ENCODE measurements around the gene ATG13. TPM values are rescaled to one million over a fixed set of nuclear protein-coding genes. Genes with fewer than 3 reads are reported as not detected.

Gene ATG13
- total RNA-seq, 6 donors from 2014 or later: 54.9 to 122 (median 64.9) TPM

- H3K27ac ChIP-seq: no peak overlapping the region
- H3K36me3 ChIP-seq: peaks cover 0 to 7% (median 3%) of the 10 kb centered on the region in 4 donors
- peak in 1 of 2 donors; percentile 43 for ATAC-seq (ENCODE audit: low FRiP score in 2 of 2)
- H3K4me1 ChIP-seq: no peaks in the 10 kb centered on the region
- WGBS, 2 donors: 88 to 89% methylated on average over 3 of the region's 3 CpGs
- H3K27me3 ChIP-seq: no peaks in the 10 kb centered on the region
- no peaks in the 10 kb centered on the region for H3K9me3 ChIP-seq
- H3K4me3 ChIP-seq: no peak overlapping the region
- TF ChIP-seq CTCF (IDR thresholded peaks at IDR 0.05) (no peak), POLR2AphosphoS5 (IDR thresholded peaks at IDR 0.05) (no peak), POLR2A (IDR thresholded peaks at IDR 0.05) (no peak), EP300 (IDR thresholded peaks at IDR 0.05) (no peak)
- no peak for DNase-seq
These were observed 17.0 kb upstream of the ATG13 start for GRCh38 chr11:46600194-46600960.

GRCh38 chr11:46601129-46601528, 16.2 kb upstream of the ATG13 start:
- no peak for DNase-seq
- H3K4me3 ChIP-seq: no peak overlapping the region
- TF ChIP-seq POLR2AphosphoS5 (IDR thresholded peaks at IDR 0.05) (no peak), CTCF (IDR thresholded peaks at IDR 0.05) (no peak), POLR2A (IDR thresholded peaks at IDR 0.05) (no peak), EP300 (IDR thresholded peaks at IDR 0.05) (no peak)
- no peak overlapping the region for H3K27ac ChIP-seq
- peaks cover 0 to 7% (median 3%) of the 10 kb centered on the region in 4 donors for H3K36me3 ChIP-seq
- H3K9me3 ChIP-seq: no peaks in the 10 kb centered on the region
- no peaks in the 10 kb centered on the region for H3K27me3 ChIP-seq
- ATAC-seq (ENCODE audit: low FRiP score in 2 of 2): peak in 1 of 2 donors; percentile 58
- 71 to 79% methylated on average over 1 of the region's 1 CpG for WGBS, 2 donors
- H3K4me1 ChIP-seq: no peaks in the 10 kb centered on the region

- DNase-seq (no peak), ATAC-seq (ENCODE audit: low FRiP score in 2 of 2) (no peak)
- no peaks in the 10 kb centered on the region for H3K9me3 ChIP-seq
- 90 to 92% methylated on average over 15 of the region's 15 CpGs for WGBS, 2 donors
- H3K27ac ChIP-seq: no peak overlapping the region
- TF ChIP-seq EP300 (IDR thresholded peaks at IDR 0.05): no peak
- TF ChIP-seq POLR2AphosphoS5 (IDR thresholded peaks at IDR 0.05): no peak
- TF ChIP-seq POLR2A (IDR thresholded peaks at IDR 0.05): no peak
- TF ChIP-seq CTCF (IDR thresholded peaks at IDR 0.05): no peak
- H3K4me3 ChIP-seq: no peak overlapping the region
- H3K4me1 ChIP-seq: no peaks in the 10 kb centered on the region
- peaks cover 0 to 7% (median 3%) of the 10 kb centered on the region in 4 donors for H3K36me3 ChIP-seq
- H3K27me3 ChIP-seq: no peaks in the 10 kb centered on the region
These were observed 13.5 kb upstream of the ATG13 start for GRCh38 chr11:46603704-46604308.

- no peak overlapping the region for H3K4me3 ChIP-seq
- no peak overlapping the region for H3K27ac ChIP-seq
- ATAC-seq (ENCODE audit: low FRiP score in 2 of 2) (no peak), DNase-seq (no peak)
- no peaks in the 10 kb centered on the region for H3K4me1 ChIP-seq
- H3K9me3 ChIP-seq: no peaks in the 10 kb centered on the region
- 88 to 100% methylated on average over 1 of the region's 1 CpG for WGBS, 2 donors
- peaks cover 0 to 7% (median 3%) of the 10 kb centered on the region in 4 donors for H3K36me3 ChIP-seq
- H3K27me3 ChIP-seq: no peaks in the 10 kb centered on the region
- no peak for TF ChIP-seq CTCF (IDR thresholded peaks at IDR 0.05)
- no peak for TF ChIP-seq POLR2A (IDR thresholded peaks at IDR 0.05)
- no peak for TF ChIP-seq POLR2AphosphoS5 (IDR thresholded peaks at IDR 0.05)
- no peak for TF ChIP-seq EP300 (IDR thresholded peaks at IDR 0.05)
These were observed 12.6 kb upstream of the ATG13 start for GRCh38 chr11:46604796-46605195.
